LNCAP (cell line): Measurements from ENCODE around the gene TP73.

Experiments
- TF ChIP-seq, protein P1 (sequence below): fragments of 450-650 bp; IDR thresholded peaks from 2 replicates; pipeline ENCODE4 v1.5.1; 2017; ENCODE audit warnings: mild to moderate bottlenecking

The TP73 gene

GRCh38 chr1:3649342-3650247, 2.7 kb upstream of the TP73 start, which contains the start of gene WRAP73:
TSS of gene WRAP73 (minus strand) at chr1:3650103. CDS start at chr1:3649999, 104 bp downstream.
- TF ChIP-seq, protein P1, sequence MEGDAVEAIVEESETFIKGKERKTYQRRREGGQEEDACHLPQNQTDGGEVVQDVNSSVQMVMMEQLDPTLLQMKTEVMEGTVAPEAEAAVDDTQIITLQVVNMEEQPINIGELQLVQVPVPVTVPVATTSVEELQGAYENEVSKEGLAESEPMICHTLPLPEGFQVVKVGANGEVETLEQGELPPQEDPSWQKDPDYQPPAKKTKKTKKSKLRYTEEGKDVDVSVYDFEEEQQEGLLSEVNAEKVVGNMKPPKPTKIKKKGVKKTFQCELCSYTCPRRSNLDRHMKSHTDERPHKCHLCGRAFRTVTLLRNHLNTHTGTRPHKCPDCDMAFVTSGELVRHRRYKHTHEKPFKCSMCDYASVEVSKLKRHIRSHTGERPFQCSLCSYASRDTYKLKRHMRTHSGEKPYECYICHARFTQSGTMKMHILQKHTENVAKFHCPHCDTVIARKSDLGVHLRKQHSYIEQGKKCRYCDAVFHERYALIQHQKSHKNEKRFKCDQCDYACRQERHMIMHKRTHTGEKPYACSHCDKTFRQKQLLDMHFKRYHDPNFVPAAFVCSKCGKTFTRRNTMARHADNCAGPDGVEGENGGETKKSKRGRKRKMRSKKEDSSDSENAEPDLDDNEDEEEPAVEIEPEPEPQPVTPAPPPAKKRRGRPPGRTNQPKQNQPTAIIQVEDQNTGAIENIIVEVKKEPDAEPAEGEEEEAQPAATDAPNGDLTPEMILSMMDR: peak; percentile 30; the same call in 1 of the 2 replicates

DNA sequence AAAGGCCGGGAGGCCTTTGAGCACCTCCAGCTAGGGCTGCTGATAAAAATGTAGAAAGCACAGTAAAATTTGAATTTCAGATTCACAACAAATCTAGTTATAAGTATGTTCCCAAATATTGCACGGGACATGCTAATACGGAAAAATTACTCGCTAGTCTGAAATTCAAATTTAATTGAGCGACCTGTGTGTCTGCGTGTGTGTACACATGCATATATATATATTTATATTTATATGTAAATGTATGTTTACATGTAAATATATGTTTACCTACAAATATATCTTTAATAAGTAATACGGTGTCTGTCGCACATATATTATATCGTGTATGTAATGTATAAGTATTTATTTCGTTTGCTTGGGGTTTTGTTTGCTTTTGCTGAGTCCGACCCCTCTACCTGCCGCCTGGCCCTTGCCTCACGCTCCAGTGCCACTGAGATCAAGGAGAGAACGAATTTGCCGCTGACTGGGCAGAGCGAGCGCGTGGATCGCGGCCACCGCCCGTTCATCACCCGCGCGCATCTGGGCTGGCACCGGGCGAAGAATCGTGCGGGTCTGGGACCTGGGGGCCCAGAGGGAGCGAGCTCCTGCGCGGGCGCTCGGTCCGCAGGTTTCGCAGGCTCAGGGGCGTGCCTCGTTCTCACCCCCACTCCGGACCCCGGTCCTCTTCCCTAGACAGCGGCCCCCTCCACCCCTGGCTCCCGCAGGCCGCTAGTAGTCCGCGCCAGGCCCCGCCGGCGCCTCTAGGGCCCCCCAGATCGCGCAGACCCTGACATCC, 1.9 kb upstream of the TP73 start:
- TF ChIP-seq, protein P1: no peak

GRCh38 chr1:3651026-3651929, 1.0 kb upstream of the TP73 start:
- TF ChIP-seq, protein P1: no peak

- TF ChIP-seq, protein P1: no peak
Observed at GRCh38 chr1:3652548-3653285, 401 bp downstream of the TP73 start.

DNA sequence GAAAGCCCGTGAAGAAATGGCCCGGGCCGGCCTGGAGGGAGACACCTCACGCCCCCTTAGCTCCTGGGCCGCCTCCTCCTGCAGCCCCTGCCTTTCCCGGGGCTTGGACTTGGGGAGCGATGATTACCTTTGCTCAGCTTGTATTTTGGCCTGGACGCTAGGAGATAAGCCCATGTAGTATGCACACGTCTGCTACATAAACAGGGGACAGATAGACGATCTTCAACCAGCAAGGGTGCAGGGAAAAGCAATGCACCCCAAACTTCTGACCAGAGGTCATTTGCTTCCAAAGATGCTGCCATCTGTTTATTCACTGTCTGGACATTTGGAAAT, 936 bp downstream of the TP73 start:
- TF ChIP-seq, protein P1: no peak

DNA sequence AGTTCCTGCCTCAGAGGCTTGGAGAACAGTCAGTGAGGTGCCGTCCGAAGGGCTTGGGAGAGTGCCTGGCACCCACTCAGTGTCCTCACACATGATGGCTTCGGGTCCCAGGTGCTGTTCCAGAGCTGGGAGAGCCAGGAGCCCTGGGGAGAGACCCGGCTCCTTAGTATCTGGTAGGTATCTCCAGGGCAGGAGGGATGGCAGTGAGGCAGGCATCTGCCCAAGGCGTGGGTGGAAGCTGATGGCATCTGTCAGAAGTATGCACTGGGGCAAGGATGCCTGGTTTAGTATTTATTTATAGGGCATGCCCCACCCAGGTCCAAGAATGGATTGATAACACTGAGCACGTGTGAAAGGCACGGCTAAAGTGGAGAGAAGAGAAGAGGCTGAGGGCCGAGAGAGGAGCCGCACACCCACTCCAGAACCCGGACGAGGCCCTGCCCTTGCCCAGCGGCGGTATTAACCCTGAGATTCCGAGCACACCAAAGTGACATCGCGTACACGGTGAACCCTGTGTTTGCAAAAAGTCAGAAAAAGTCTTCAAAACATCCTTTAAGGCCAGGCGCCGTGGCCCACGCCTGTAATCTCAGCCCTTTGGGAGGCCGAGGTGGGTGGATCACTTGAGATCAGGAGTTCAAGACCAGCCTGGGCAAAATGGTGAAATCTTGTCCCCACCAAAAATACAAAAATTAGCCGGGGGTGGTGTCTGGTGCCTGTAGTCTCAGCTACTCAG, 2.4 kb downstream of the TP73 start:
- TF ChIP-seq, protein P1: no peak
